ENCODE data around the gene PSMA7. TPM values are rescaled to one million over a fixed set of nuclear protein-coding genes. Genes with fewer than 3 reads are reported as not detected.

Gene PSMA7
- total RNA-seq, 1 donor from 2014 or later = 217 TPM

DNA sequence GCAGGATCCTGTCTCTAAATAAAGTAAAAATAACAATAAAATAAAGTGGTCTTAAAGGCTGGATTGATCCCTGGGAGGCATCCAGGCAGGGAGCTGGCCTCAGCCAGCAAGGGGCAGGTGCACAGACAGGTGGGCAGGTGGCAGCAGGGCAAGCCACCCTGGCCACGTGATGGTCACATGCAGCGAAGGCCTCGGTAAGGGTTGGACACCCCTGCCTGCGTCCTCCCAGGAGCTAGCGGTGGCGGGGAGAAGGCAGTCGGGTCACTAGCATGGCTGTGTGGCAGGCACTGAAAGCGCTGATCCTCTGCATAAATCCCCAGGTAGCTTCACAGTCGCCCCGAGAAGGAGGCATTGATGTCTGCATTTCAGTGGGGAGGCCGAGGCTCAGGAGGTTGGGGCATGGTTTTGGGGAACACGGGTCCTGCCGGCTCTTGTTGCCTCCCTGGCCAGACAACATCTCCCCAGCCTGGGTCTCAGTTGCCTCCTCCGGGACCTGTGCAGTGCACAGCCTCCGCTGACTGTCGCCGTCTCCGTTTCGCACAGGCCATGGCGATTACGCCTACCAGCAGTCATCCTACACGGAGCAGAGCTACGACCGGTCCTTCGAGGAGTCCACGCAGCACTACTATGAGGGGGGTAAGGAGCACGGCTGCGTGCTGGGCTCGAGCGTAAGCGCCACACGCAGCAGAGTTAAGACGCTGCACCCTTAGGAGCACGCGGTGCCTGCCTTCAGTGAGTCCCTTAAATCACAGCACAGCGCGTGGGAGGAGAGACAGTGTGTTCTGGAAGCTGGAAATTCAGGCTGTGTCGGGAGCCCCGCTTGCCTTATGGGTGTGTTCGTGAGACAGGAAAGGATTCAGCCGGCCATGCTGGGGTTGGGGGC is 21.9 kb upstream of the PSMA7 start:
- TF ChIP-seq, protein P1, sequence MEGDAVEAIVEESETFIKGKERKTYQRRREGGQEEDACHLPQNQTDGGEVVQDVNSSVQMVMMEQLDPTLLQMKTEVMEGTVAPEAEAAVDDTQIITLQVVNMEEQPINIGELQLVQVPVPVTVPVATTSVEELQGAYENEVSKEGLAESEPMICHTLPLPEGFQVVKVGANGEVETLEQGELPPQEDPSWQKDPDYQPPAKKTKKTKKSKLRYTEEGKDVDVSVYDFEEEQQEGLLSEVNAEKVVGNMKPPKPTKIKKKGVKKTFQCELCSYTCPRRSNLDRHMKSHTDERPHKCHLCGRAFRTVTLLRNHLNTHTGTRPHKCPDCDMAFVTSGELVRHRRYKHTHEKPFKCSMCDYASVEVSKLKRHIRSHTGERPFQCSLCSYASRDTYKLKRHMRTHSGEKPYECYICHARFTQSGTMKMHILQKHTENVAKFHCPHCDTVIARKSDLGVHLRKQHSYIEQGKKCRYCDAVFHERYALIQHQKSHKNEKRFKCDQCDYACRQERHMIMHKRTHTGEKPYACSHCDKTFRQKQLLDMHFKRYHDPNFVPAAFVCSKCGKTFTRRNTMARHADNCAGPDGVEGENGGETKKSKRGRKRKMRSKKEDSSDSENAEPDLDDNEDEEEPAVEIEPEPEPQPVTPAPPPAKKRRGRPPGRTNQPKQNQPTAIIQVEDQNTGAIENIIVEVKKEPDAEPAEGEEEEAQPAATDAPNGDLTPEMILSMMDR (IDR thresholded peaks at IDR 0.05) = no peak
- no peak overlapping the region for H3K4me3 Mint-ChIP-seq (ENCODE audit: unreplicated experiment)
- H3K36me3 Mint-ChIP-seq (ENCODE audit: unreplicated experiment) = peaks cover 15% of the 10 kb centered on the region
- no peaks in the 10 kb centered on the region for H3K4me1 Mint-ChIP-seq (ENCODE audit: unreplicated experiment)
- DNase-seq (ENCODE audit: extremely low spot score, unreplicated experiment) = no peak
- no peaks in the 10 kb centered on the region for H3K9me3 Mint-ChIP-seq (ENCODE audit: unreplicated experiment)
- H3K27ac Mint-ChIP-seq (ENCODE audit: unreplicated experiment) = no peak overlapping the region
- H3K27me3 Mint-ChIP-seq (ENCODE audit: unreplicated experiment) = no peaks in the 10 kb centered on the region

DNA sequence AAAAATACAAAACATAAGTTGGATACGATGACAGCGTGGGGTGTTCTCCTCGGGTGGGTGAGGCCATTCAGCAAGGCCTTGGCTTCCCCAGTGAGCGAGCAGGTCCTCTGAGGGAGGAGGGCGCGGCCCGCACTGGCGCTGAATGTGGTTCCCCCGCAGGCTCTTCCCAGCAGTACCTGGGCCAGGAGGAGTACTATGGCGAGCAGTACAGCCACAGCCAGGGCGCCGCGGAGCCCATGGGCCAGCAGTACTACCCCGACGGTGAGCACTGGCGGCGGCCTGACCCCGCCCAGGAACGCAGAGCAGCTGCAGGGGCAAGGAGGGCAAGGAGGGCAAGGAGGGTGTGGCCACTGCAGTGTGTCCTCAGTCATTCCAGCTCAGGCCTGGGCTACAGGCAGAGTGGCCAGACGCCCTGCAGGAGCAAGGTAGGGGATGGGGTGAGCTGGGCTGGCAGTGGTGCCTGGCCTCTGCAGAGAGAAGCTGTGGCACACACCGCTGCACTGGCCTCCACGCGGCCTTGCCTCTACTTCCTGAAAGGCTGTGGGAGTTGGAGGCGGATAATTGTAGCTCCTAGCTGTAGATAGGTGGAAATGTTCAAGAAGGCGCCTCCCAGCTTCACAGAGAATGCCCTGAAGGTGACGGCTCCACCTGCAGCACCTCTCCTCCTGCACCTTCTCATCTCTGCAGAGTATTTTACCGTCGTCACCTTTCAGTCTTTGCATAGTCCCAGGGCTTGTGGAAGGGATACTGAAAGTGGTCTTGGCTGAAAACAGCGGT is 21.0 kb upstream of the PSMA7 start:
- no peak for DNase-seq (ENCODE audit: extremely low spot score, unreplicated experiment)
- Mint-ChIP-seq H3K36me3 (ENCODE audit: unreplicated experiment) (peaks cover 15% of the 10 kb centered on the region), H3K4me1 (ENCODE audit: unreplicated experiment) (no peaks in the 10 kb centered on the region), H3K27ac (ENCODE audit: unreplicated experiment) (no peak overlapping the region), H3K4me3 (ENCODE audit: unreplicated experiment) (no peak overlapping the region), H3K9me3 (ENCODE audit: unreplicated experiment) (no peaks in the 10 kb centered on the region), H3K27me3 (ENCODE audit: unreplicated experiment) (no peaks in the 10 kb centered on the region)
- TF ChIP-seq, protein P1 (IDR thresholded peaks at IDR 0.05) = no peak

DNA sequence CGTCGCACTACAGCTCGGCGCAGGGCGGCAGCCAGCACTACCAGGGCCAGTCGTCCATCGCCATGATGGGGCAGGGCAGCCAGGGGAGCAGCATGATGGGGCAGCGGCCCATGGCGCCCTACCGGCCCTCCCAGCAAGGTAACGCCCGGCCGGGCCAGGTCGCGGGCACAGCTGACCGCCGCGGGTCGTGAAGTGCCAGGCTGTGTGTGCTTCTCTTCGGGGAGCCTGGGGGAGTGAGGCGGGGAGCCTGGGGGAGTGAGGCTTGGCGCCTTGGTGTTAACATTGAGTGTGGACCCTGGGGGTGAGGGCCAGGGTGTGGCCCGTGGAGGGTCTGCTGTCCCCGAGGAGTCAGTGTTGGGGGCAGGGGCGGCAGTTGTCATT is 20.3 kb upstream of the PSMA7 start:
- Mint-ChIP-seq H3K27ac (ENCODE audit: unreplicated experiment) (no peak overlapping the region), H3K36me3 (ENCODE audit: unreplicated experiment) (peaks cover 15% of the 10 kb centered on the region), H3K9me3 (ENCODE audit: unreplicated experiment) (no peaks in the 10 kb centered on the region), H3K27me3 (ENCODE audit: unreplicated experiment) (no peaks in the 10 kb centered on the region), H3K4me1 (ENCODE audit: unreplicated experiment) (no peaks in the 10 kb centered on the region), H3K4me3 (ENCODE audit: unreplicated experiment) (no peak overlapping the region)
- TF ChIP-seq, protein P1 (IDR thresholded peaks at IDR 0.05) = no peak
- no peak for DNase-seq (ENCODE audit: extremely low spot score, unreplicated experiment)

DNA sequence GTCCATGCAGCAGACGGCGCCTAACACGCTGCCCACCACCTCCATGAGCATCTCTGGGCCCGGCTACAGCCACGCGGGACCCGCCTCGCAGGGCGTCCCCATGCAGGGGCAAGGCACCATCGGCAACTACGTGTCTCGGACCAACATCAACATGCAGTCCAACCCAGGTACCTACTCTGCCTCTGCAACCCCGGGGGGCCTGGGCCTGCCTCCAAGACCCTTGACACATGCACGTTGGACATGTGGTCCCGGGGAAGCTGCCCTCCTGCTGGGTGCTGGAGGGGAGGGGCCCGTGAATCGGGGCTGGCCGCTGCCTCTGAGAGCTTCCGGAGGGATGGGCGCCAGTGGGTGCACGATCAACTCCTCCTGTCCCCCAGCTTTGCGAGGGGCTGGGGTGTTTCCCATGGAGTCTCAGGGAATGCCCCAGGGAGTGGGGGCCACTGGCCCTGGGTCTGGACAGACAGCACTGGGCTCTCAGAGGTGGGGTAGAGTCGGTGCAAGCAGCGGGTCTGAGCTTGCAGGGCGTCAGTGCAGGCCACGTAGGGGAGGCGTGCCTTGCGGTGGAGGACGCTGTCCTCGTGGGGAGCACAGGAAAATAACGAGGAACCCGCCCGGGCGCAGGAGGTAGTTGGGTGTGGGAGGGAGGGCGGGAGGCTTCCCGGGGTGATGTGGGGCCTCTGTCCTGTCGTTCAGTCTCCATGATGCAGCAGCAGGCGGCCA is 19.7 kb upstream of the PSMA7 start:
- Mint-ChIP-seq H3K27ac (ENCODE audit: unreplicated experiment) (no peak overlapping the region), H3K4me3 (ENCODE audit: unreplicated experiment) (no peak overlapping the region), H3K4me1 (ENCODE audit: unreplicated experiment) (no peaks in the 10 kb centered on the region), H3K36me3 (ENCODE audit: unreplicated experiment) (peaks cover 12% of the 10 kb centered on the region), H3K9me3 (ENCODE audit: unreplicated experiment) (no peaks in the 10 kb centered on the region), H3K27me3 (ENCODE audit: unreplicated experiment) (no peaks in the 10 kb centered on the region)
- no peak for DNase-seq (ENCODE audit: extremely low spot score, unreplicated experiment)
- TF ChIP-seq, protein P1 (IDR thresholded peaks at IDR 0.05) = no peak

All from osteocyte (in vitro differentiated cells).